SK-N-SH treated with all-trans-retinoic acid at 6 μM for 48 hours (cell line): ENCODE results near the gene ARIH2.

Experiments used
- ATAC-seq: fragments of 200-7000 bp; cut with Tn5 transposase; 3 replicates; pipeline ENCODE4 v1.9.1; 2020; ENCODE audit warnings: mild to moderate bottlenecking, moderate library complexity
- ARNTL ChIP-seq: fragments of 450-650 bp; formaldehyde crosslinking; IDR thresholded peaks from 2 replicates; pipeline ENCODE4 v1.5.0; 2020; ENCODE audit warnings: low read depth, mild to moderate bottlenecking, moderate library complexity, borderline replicate concordance
- ESRRG ChIP-seq: fragments of 250-450 bp; sonication (Bioruptor Pico); IDR thresholded peaks from 2 replicates; pipeline ENCODE4 v1.6.1; 2021; ENCODE audit warnings: mild to moderate bottlenecking
- ISL1 ChIP-seq: fragments of 250-450 bp; sonication (Bioruptor Pico); IDR thresholded peaks from 2 replicates; pipeline ENCODE4 v2.1.2; 2022; ENCODE audit warnings: mild to moderate bottlenecking, moderate library complexity
- OSR1 ChIP-seq: fragments of 250-450 bp; sonication (Bioruptor Pico); IDR thresholded peaks from 2 replicates; pipeline ENCODE4 v1.8.0; 2022; ENCODE audit warnings: moderate library complexity, mild to moderate bottlenecking, inconsistent platforms
- POU6F1 ChIP-seq: fragments of 250-450 bp; sonication (Bioruptor Pico); IDR thresholded peaks from 2 replicates; pipeline ENCODE4 v1.8.0; 2021; ENCODE audit warnings: low read depth, mild to moderate bottlenecking, moderate library complexity, borderline replicate concordance
- PPARA ChIP-seq: fragments of 250-450 bp; sonication (Bioruptor Pico); IDR thresholded peaks from 2 replicates; pipeline ENCODE4 v1.5.0; 2020; ENCODE audit warnings: mild to moderate bottlenecking, borderline replicate concordance
- RARB ChIP-seq: fragments of 250-450 bp; sonication (Bioruptor Pico); IDR thresholded peaks from 2 replicates; pipeline ENCODE4 v1.8.0; 2021; ENCODE audit warnings: mild to moderate bottlenecking, moderate library complexity
- SNAI2 ChIP-seq: fragments of 250-450 bp; sonication (Bioruptor Pico); IDR thresholded peaks from 2 replicates; pipeline ENCODE4 v1.5.0; 2020; ENCODE audit warnings: mild to moderate bottlenecking, moderate library complexity
- TCF4 ChIP-seq: fragments of 250-450 bp; sonication (Bioruptor Pico); IDR thresholded peaks from 2 replicates; pipeline ENCODE4 v1.8.0; 2021; ENCODE audit warnings: mild to moderate bottlenecking, moderate library complexity, borderline replicate concordance
- TSHZ2 ChIP-seq: fragments of 250-450 bp; sonication (Bioruptor Pico); IDR thresholded peaks from 2 replicates; pipeline ENCODE4 v1.5.0; 2020; ENCODE audit warnings: mild to moderate bottlenecking, moderate library complexity
- ZFP3 ChIP-seq: fragments of 250-450 bp; sonication (Bioruptor Pico); IDR thresholded peaks from 2 replicates; pipeline ENCODE4 v1.5.0; 2020; ENCODE audit warnings: mild to moderate bottlenecking, moderate library complexity
- ZFP30 ChIP-seq: fragments of 450-650 bp; formaldehyde crosslinking; IDR thresholded peaks from 2 replicates; pipeline ENCODE4 v1.5.0; 2022; ENCODE audit warnings: mild to moderate bottlenecking, moderate library complexity
- ZNF565 ChIP-seq: fragments of 450-650 bp; formaldehyde crosslinking; conservative IDR thresholded peaks from 2 replicates; pipeline ENCODE4 v1.5.0; 2020; ENCODE audit warnings: low read depth, mild to moderate bottlenecking, moderate library complexity
- ZNF70 ChIP-seq: fragments of 450-650 bp; formaldehyde crosslinking; IDR thresholded peaks from 2 replicates; pipeline ENCODE4 v1.5.0; 2020; ENCODE audit warnings: mild to moderate bottlenecking, moderate library complexity
- ZNF8 ChIP-seq: fragments of 450-650 bp; formaldehyde crosslinking; IDR thresholded peaks from 2 replicates; pipeline ENCODE4 v1.5.0; 2020; ENCODE audit warnings: mild to moderate bottlenecking, moderate library complexity
- TF ChIP-seq, protein P1 (sequence below): fragments of 250-450 bp; sonication (Bioruptor Pico); IDR thresholded peaks from 2 replicates; pipeline ENCODE4 v1.8.0; 2020; ENCODE audit warnings: mild to moderate bottlenecking, moderate library complexity, borderline replicate concordance
- TF ChIP-seq, protein P2 (sequence below): fragments of 250-450 bp; sonication (Bioruptor Pico); IDR thresholded peaks from 2 replicates; pipeline ENCODE4 v1.5.1; 2021; ENCODE audit warnings: mild to moderate bottlenecking, moderate library complexity

Gene ARIH2

DNA sequence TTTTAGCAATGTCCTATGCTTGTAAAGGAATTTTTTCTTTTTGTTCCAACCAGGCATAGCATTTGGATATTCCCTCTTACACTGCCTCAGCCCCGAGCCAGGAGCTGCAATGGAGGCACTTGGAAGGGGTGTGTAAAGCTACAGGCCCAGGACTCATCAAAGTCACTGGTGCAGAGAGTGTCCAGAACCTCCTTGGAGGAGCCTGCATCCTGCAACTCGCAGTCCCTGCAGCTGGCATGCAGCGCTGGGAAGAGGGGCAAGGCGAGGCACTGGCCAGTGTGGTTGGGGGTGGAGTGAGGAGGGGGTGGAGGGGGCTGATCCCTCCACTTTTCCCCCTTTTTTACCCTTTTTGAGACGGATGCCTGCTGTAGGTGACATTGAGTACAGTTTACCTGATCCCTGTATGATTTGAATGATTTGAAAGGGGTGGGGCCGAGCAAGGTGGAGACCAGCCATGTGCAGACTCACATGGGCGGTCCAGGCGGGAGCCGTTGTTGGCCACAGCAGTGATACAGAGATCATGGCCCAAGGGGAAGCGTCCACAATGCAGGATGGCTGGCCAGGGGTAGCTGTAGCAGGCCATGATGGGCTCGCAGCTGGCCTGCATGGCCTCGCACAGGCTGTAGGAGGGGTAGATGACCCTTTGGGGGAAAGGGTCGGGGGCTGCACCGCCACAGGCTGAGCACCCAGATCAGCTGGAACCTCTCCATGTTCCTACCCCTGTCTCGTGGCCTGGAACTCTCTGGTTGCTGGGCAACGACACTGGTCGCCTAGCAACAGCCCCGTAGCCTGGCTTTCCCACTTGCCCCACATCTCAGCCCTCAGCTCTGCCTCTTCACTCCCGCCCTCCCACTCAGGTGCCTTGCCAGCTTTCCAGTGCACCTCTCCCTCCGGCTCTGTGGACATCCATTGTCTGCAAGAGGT, 79.3 kb downstream of the ARIH2 start:
- no peak for ATAC-seq

DNA sequence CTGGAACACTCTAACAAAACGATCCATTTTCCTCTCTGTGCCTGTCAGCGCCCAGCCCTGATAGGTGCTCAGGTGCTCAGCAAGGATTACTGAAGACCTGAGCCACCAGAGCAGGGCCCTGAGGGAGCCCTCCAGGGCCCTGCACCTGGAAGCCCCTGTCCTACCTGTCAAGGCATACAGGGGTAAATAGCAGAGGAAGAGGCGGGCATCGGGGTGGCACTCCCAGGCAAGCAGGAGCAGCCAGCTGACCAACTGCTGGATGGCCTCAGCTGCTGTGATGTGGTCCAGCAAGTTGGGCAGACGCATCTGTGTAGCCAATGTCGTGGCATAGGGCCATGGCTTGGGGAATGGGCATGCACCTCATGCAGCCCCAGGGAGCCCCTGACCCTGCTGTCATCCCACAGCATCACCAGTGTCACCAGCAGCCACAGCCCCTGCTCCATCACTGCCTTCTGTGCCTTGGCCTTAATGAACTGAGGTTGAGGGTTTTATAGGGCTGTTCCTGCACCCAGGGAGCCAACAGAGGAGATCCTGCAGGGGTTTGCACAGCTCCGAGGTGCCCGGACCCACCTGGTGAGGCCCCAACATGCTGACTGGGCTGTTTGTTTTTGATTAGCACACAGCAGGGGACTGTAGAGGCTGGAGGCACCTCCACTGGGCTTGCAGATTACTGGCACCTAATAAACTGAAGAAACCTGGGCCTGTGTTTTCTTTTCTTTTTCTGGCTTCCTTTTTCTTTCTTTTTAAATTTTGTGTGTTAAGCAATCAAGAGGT, 80.6 kb downstream of the ARIH2 start:
- TF ChIP-seq ISL1 (CRISPR knock-in tag) (no peak), PPARA (CRISPR knock-in tag) (no peak), TSHZ2 (CRISPR knock-in tag) (no peak), SNAI2 (CRISPR knock-in tag) (no peak), ZNF70 (no peak), ZFP3 (no peak), ESRRG (CRISPR knock-in tag) (no peak), POU6F1 (CRISPR knock-in tag) (no peak), ARNTL (CRISPR knock-in tag) (no peak), OSR1 (no peak), RARB (CRISPR knock-in tag) (no peak), ZNF8 (no peak), ZFP30 (CRISPR knock-in tag) (no peak), ZNF565 (CRISPR knock-in tag) (no peak), TCF4 (CRISPR knock-in tag) (no peak)
- TF ChIP-seq, protein P1, sequence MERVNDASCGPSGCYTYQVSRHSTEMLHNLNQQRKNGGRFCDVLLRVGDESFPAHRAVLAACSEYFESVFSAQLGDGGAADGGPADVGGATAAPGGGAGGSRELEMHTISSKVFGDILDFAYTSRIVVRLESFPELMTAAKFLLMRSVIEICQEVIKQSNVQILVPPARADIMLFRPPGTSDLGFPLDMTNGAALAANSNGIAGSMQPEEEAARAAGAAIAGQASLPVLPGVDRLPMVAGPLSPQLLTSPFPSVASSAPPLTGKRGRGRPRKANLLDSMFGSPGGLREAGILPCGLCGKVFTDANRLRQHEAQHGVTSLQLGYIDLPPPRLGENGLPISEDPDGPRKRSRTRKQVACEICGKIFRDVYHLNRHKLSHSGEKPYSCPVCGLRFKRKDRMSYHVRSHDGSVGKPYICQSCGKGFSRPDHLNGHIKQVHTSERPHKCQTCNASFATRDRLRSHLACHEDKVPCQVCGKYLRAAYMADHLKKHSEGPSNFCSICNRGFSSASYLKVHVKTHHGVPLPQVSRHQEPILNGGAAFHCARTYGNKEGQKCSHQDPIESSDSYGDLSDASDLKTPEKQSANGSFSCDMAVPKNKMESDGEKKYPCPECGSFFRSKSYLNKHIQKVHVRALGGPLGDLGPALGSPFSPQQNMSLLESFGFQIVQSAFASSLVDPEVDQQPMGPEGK = no peak
- TF ChIP-seq, protein P2, sequence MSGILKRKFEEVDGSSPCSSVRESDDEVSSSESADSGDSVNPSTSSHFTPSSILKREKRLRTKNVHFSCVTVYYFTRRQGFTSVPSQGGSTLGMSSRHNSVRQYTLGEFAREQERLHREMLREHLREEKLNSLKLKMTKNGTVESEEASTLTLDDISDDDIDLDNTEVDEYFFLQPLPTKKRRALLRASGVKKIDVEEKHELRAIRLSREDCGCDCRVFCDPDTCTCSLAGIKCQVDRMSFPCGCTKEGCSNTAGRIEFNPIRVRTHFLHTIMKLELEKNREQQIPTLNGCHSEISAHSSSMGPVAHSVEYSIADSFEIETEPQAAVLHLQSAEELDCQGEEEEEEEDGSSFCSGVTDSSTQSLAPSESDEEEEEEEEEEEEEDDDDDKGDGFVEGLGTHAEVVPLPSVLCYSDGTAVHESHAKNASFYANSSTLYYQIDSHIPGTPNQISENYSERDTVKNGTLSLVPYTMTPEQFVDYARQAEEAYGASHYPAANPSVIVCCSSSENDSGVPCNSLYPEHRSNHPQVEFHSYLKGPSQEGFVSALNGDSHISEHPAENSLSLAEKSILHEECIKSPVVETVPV = no peak

More for the DNA sequence above, 79.3 kb downstream of the ARIH2 start:
- TF ChIP-seq ZFP3 = no peak
- TF ChIP-seq SNAI2 (CRISPR knock-in tag) = no peak
- TF ChIP-seq, protein P1 = no peak
- TF ChIP-seq ISL1 (CRISPR knock-in tag) = no peak
- no peak for TF ChIP-seq RARB (CRISPR knock-in tag)
- TF ChIP-seq ZNF70 = no peak
- TF ChIP-seq, protein P2 = no peak
- TF ChIP-seq ZNF565 (CRISPR knock-in tag) = no peak
- TF ChIP-seq POU6F1 (CRISPR knock-in tag) = no peak

More for the DNA sequence above, 80.6 kb downstream of the ARIH2 start:
- ATAC-seq = no peak
